Measurements from ENCODE around the gene BCL11A.

DNA sequence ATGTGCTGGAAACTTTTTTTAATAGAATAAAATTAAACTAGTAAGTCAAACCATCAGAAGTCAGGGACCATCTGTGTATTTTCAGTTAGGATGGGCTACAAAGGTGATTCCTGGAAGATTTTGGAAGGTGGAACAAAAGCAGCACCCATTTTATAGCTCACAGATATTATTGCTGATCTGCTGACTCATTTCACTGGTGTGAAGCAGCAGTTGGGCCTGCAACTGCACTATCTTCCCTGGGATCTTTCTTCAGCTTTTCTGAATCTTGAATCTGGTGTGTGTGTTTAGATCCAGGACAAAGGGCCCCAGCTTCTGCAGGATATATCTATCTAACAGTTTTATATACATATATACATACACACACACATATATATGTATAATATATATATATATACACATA lies 35.6 kb upstream of the BCL11A start:
- TF ChIP-seq EZH2 (IDR thresholded peaks at IDR 0.05; ENCODE audit: insufficient read depth, poor library complexity, severe bottlenecking) (no peak), EZH2phosphoT487 (IDR thresholded peaks at IDR 0.05; ENCODE audit: insufficient read depth, low read depth) (no peak)

All from GM23248 (cell line).